ENCODE data around the gene CD9. TPM values are rescaled to one million over a fixed set of nuclear protein-coding genes. Genes with fewer than 3 reads are reported as not detected.
A peak's percentile ranks its signal among the peaks of the same experiment; 100 is the strongest.

Gene CD9
- total RNA-seq, 1 donor from 2014 or later = 55.5 TPM

- intact Hi-C loops (cut with micrococcal nuclease) = loop anchor here (5.0 kb wide), 1 partner anchor 207 kb away; no protein-coding TSS in a partner anchor
- H3K27ac ChIP-seq (replicated peaks) = peak overlapping the region; percentile 74
Measured at GRCh38 chr12:6274231-6275221, 74.3 kb downstream of the CD9 start.

DNA sequence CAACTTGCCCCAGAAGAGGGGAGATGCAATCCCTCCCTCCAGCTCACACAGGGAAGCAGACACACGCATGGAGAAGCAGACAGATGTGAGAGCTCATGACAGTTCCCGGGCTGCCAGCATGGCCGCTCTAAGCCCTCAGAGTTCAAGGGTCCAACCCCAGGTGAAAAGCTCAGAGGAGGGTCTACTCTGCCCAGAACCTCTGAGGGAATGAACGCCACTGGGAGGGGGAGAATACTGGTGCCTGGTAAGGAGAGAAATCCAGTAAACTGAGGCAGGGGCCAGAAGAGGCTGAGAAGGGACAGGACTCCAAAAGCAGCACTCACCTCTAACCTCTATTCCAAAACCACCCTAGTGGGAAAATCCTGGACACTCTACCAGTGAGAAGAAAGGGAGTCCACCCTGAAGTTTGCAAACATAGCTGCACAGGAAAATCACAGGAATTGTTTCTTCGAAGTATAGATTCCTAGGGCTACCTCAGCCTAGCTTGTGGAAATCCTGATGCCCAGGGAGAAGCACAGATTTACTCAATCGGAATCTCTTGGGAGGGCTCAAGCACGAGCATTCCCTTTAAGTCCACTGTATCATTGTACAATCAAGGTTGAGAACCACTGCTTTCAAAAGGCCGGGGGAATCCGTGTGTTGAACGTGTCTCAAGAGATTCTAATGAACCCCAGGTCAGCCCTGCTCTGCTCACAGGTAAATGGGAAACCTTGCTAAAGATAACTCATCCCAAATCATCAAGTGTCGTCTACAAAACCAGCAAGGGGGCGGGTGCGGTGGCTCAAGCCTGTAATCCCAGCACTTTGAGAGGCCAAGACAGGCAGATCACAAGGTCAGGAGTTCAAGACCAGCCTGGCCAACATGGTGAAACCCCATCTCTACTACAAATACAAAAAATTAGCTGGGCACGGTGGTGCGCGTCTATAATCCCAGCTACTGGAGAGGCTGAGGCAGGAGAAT lies 76.0 kb downstream of the CD9 start:
- no peaks in the 10 kb centered on the region for H3K9me3 ChIP-seq (replicated peaks)
- no peak overlapping the region for H3K4me3 ChIP-seq
- peaks cover 51% of the 10 kb centered on the region for H3K4me1 ChIP-seq
- DNase-seq = no peak
- intact Hi-C loops (cut with micrococcal nuclease) = loop anchor here (5.0 kb wide), 1 partner anchor 209 kb away; no protein-coding TSS in a partner anchor
- no peak overlapping the region for H3K27ac ChIP-seq (replicated peaks)
- TF ChIP-seq, protein P1, sequence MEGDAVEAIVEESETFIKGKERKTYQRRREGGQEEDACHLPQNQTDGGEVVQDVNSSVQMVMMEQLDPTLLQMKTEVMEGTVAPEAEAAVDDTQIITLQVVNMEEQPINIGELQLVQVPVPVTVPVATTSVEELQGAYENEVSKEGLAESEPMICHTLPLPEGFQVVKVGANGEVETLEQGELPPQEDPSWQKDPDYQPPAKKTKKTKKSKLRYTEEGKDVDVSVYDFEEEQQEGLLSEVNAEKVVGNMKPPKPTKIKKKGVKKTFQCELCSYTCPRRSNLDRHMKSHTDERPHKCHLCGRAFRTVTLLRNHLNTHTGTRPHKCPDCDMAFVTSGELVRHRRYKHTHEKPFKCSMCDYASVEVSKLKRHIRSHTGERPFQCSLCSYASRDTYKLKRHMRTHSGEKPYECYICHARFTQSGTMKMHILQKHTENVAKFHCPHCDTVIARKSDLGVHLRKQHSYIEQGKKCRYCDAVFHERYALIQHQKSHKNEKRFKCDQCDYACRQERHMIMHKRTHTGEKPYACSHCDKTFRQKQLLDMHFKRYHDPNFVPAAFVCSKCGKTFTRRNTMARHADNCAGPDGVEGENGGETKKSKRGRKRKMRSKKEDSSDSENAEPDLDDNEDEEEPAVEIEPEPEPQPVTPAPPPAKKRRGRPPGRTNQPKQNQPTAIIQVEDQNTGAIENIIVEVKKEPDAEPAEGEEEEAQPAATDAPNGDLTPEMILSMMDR (IDR thresholded peaks at IDR 0.05; ENCODE audit: borderline replicate concordance) = no peak
- no peaks in the 10 kb centered on the region for H3K36me3 ChIP-seq
- peaks cover 6% of the 10 kb centered on the region for H3K27me3 ChIP-seq (ENCODE audit: low read depth)

More at GRCh38 chr12:6274231-6275221, 74.3 kb downstream of the CD9 start:
- H3K9me3 ChIP-seq (replicated peaks) = no peaks in the 10 kb centered on the region
- no peaks in the 10 kb centered on the region for H3K36me3 ChIP-seq
- H3K4me3 ChIP-seq = no peak overlapping the region
- TF ChIP-seq, protein P1 (IDR thresholded peaks at IDR 0.05; ENCODE audit: borderline replicate concordance) = no peak
- peaks cover 40% of the 10 kb centered on the region for H3K4me1 ChIP-seq
- peak; percentile 46 for DNase-seq
- peaks cover 2% of the 10 kb centered on the region for H3K27me3 ChIP-seq (ENCODE audit: low read depth)

- Histone ChIP-seq H3K9me3 (replicated peaks) (no peaks in the 10 kb centered on the region), H3K4me1 (peaks cover 51% of the 10 kb centered on the region), H3K27ac (replicated peaks) (peak overlapping the region; percentile 91), H3K27me3 (ENCODE audit: low read depth) (peaks cover 6% of the 10 kb centered on the region), H3K4me3 (no peak overlapping the region), H3K36me3 (no peaks in the 10 kb centered on the region)
- no peak for DNase-seq
- TF ChIP-seq, protein P1 (IDR thresholded peaks at IDR 0.05; ENCODE audit: borderline replicate concordance) = peak; percentile 23
- intact Hi-C loops (cut with micrococcal nuclease) = loop anchor here (5.0 kb wide), 1 partner anchor 210 kb away; no protein-coding TSS in a partner anchor
Measured at GRCh38 chr12:6276956-6277620, 76.9 kb downstream of the CD9 start.

GRCh38 chr12:6277982-6278438 lies 77.8 kb downstream of the CD9 start:
- H3K4me3 ChIP-seq = peak overlapping the region; percentile 69
- H3K27ac ChIP-seq (replicated peaks) = peak overlapping the region; percentile 91
- intact Hi-C loops (cut with micrococcal nuclease) = loop anchor here (5.0 kb wide), 1 partner anchor 211 kb away; no protein-coding TSS in a partner anchor
- H3K9me3 ChIP-seq (replicated peaks) = no peaks in the 10 kb centered on the region
- TF ChIP-seq, protein P1 (IDR thresholded peaks at IDR 0.05; ENCODE audit: borderline replicate concordance) = no peak
- peak; percentile 21 for DNase-seq
- peaks cover 51% of the 10 kb centered on the region for H3K4me1 ChIP-seq
- peaks cover 6% of the 10 kb centered on the region for H3K27me3 ChIP-seq (ENCODE audit: low read depth)
- no peaks in the 10 kb centered on the region for H3K36me3 ChIP-seq

All from left ventricle myocardium inferior (tissue), 1 donor.